NCI-H1694 treated with DMSO at 0.1 percent for 48 hours (cell line): Measurements from ENCODE around the gene GTPBP10.

ENCODE experiments used
- DNase-seq: peaks from one replicate; lab custom pipeline; 2025; lab: John Stamatoyannopoulos, UW

Gene GTPBP10

DNA sequence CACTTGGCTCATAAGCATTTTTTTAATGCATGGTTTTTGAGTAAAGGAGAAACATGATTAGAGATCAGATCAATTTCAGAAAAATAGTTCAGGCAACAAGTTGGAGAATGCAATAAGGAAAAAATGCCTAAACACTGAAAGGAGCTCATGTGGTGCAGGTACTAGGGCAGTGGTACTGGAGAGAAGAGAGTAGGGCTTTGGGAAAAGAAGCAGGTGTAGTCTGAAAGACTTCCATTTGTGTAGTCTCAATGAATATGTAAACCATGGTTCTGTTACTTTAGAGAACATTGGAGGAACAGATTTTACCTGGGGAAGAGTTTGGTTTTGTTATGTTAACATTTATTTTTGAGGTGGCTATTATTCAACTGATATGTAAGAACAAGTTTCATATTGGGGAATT lies 5.5 kb downstream of the GTPBP10 start:
- DNase-seq, result no peak

DNA sequence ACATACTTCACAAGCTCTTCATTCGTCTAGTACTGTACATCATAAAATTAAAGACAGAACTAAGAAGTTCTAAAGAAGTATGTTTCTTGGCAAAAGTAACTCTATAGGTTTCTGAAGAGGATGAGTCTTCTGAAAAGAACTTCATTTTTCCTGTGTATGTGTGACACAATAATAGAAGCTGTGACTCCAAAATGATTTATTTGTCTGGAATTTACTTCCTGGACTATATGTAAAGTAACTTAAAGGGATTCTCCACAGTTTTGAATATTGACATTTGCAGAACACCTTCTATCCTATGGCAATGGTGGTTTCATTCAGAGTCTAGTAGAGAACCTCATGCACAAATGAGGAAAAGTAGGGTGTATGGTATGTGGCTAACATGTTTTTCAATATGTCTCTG lies 36.9 kb downstream of the GTPBP10 start:
- DNase-seq, result no peak

DNA sequence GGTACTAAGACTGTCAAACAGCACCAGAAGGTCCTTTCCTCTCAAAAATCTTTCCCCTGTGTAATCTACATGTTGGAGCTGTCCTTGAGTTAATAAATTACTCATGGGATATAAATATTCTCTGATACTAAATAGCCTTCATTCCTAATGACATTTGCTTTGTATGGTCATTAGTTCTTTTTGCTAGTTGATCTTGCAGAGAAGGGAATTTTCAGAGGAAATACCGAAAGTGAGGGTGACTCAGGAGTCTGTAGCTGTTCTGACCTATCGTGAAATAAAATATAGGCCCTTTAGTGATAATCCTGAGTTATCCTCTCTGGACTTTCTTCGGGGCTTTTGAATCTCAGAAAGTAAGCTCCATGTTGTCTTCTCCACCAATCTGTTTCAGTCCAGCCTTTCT lies 37.3 kb downstream of the GTPBP10 start:
- no peak for DNase-seq

DNA sequence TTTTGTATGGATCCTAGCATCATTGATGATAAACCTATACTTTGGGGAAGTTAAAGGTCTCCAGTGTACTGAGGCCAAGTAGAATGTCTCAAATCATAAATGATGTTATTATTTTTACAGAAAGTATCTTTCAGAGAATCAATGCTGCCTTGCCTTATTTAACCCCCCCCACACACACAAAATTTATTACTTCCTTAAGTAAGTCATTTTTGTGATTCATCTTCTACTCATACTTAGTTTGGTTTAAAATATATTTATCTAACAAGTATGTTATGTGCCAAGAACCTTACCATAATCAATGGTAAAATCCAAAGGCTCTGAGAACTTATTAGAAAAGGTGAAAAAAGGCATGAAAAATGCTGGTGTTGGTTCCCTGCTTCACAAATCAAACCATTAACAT lies 37.9 kb downstream of the GTPBP10 start:
- DNase-seq, result no peak

DNA sequence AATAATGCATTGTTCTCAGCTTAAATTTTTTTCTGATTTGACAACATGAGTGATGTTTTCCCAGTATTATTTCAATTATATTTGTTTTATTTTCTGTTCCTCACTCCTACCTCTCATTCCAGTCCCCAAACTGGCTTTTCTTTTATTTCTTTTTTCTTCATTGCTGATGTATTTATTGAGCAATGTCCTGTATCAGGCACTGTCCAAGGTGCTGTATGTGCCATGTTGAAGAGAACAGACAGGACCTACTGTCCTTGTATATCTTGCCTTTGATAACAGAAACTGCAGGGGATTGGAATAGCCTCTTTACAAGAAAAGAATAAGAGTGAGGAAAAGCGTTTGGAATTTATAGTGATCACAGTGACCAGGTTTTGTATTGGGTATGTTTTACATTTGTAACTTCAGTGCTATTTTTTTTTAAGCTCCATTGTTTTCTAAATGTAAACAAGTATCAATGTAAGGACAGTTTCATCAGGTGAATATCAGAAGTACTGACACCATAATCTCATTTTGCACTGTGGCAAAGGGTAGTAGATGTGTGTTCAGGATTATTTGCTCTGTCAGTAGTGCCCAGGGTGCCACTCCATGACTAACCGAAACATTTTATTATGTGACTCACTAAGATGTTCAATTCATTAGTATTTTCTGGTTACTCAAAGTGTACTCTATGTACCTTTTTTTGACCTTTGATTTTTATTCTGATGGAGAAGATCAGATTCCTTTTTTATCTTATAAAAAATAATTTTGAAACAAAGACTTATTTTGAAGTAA lies 41.1 kb downstream of the GTPBP10 start:
- DNase-seq, result no peak

DNA sequence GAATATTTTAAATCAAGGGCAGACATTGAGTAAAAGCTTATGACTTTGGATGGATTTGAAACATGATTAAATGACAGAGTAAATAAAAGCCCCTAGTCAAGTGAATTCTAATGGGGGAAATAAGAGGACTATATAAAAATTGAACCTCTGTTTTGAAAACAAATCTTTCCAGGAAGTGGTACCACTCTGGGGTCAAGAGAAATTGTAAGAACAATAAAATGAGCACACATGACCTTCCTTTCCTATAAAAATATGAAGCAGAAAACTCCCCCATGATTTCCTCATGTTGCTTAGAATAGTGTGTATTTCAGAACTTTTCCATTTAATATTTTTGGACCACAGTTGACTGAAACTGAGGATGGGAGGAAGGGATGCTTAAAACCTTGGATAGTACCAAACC lies 44.4 kb downstream of the GTPBP10 start:
- DNase-seq, result no peak

DNA sequence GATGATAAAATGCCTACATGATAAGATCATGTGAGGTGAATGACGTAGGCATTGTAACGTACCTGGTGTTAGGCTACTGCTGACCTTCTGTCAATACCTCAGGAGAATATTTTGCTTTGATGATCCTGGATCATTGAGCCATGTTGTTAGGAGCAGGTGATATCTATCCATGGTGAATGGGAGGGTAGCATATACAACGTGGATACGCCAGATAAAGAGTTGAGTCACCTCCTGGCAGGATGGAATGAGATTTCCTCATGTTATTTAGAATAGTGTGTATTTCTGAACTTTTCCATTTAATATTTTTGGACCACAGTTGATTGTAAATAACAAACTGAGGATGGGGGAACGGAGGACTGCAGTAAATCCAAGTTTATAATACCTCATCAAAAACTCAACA lies 45.0 kb downstream of the GTPBP10 start:
- no peak for DNase-seq

DNA sequence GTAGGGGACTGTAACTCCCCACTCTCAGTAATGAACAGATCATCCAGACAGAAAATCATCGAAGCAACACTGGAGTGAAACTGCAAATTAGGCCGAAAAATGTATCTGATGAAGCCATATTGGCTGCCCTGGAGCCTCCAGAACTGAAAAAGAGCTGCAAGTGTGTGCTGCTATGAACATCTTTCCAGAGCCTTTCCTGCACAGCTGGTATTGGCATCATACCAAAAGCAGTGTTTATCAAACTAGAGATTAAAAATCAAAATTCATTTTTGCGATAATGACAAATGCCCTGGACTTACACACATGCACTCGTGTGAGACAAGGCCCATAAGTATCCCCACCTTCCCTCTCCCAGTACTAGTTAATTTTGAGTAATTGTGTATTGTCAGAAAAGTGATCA lies 49.9 kb downstream of the GTPBP10 start:
- no peak for DNase-seq

DNA sequence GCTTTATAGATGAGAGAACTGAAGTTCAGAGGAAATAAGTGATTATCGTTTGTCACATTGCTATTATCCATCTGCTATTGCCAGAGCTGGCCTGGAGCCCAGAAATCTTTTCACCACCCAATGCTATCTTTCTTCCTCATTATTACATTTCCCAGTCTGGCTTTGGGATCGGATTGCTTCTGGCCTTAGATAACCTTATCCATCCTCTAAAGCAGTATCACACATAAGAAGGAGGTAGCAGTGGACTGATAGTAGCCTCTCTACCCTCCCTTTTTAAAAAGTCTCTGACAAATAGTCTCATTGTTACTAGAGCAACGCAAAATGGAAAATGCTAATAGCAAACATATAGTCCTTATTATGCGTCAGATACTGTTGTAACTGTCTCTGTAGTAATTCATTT lies 55.5 kb downstream of the GTPBP10 start:
- DNase-seq, result peak; percentile 97

DNA sequence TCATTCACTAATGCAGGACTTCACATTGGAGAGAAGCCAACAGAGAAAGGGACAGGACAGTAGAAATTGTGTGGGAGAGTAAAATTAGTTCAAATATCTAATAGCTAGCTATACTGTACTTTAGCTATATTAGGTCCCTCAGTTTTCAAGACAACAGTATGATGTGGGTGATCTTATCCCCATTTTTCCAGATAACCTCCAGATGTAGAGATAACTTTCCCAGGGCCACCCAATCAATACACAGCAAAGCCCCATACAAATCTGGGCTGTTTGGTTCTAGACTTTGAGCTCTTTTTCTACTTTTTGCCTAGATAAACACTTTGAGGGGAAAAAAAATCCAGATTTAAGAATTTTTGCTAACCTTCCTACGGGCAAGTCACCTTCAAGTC lies 56.3 kb downstream of the GTPBP10 start:
- DNase-seq, result peak; percentile 54

DNA sequence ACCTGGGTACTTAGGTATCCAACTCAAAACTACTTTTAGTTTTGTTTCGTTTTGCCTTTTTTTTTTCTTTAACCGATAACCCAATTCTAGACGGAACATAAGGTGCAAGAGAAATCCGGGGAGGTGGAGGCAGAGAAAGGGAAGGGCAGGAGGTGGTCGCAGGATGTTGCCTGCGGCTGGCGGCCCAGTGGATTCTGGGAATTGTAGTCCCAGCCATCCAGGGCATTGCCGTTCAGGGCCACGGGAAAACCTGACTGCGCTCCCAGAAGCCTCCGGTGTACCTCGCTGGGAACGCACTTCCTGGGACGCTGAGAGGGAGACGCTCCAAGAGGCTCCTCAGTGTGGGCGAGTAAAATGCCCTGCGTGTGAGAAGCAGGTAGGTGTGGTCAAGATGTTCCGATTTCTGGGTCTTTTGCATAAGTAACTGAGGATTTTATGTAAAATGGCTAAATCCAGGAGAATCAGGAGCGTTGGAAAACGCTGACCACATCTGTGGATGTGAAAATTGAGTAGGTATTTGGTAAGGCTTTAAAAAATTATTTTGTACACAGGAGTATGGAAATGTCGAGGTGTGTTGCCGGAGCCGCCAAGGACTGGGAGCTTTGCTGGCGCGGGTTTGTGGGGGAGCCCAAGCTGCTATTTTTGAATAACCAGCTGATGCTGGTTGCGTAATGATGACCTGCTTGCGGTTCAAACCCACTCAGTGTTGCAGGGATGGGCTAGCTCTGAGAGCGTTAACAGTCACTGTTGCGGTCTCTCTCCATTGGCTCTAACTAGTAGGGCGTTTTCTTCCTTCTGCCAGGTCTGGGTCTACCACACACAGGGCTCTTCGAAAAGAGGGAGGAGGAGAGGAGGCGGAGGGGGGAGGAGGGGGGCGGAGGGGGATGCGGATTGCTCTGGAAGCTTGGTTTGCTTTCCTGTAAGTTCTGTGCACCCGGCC lies 56.9 kb downstream of the GTPBP10 start, which contains the start of gene CLDN12:
TSS of gene CLDN12 (plus strand) at position 288 of the 940 bp plus-strand sequence. CDS start 9,216 bp downstream, outside the sequence.
- peak; percentile 95 for DNase-seq

DNA sequence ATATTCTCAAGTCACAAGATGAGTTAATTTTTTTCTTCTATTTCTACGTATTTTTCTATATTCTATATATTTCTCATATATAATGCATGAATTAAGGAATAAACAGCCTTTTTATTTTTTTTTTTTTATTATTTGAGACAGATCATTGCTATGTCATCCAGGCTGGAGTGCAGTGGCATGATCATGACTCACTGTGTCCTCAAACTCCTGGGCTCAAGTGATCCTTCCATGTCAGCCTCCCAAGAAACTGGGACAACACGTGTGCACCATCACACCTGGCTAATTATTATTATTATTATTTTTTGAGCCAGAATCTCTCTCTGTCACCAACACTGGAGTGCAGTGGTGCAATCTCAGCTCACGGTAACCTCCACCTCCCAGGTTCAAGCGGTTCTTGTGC lies 58.3 kb downstream of the GTPBP10 start:
- no peak for DNase-seq

DNA sequence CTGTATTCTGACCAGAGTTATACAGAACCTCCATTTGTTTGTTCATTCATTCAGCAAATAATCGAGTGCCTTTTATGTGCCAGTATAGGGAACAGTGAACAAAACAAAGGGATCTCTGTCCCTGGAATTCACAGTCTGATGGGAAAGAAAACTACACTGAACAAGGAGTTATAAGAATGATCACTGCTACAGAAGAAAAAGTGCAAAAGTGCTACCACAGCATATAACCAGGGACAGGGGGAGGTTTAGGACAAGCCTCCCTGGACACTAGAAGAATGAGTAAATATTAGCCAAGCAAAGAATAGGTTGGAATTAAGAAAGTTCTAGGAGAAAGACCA lies 60.9 kb downstream of the GTPBP10 start:
- DNase-seq, result no peak

DNA sequence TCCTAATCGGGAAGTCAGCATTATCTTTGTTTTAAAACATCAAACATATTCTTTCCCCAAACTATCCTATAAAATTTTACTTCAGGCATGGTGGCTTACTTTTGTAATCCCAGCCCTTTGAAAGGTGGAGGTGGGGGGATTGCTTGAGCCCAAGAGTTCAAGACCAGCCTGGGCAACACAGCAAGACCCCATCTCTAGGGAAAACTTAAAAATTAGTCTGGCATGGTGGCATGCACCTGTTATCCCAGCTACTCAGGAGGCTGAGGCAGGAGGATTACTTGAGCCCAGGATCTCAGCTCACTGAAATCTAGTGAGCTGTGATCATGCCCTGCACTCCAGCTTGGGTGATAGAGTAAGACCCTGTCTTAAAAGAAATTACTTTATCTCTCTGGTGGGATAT lies 61.6 kb downstream of the GTPBP10 start:
- DNase-seq, result no peak

DNA sequence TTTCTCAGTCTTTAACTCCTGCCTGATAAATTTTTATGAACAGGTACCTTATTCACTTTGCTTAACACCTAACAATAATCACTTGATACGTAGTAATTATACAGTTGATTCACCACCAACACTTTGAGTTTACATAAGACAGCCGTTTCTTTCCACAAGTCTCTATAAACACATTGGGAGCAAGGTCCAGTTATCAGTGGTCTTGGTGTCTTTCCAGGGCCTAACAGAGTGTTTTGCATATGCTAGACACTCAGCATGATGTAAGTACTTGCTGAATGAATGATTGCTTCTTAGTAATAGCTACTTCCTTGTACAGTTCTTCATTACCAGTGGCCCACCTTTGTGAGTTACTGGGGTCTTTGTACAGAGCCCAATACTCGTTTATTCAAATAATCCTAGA lies 63.2 kb downstream of the GTPBP10 start:
- no peak for DNase-seq

DNA sequence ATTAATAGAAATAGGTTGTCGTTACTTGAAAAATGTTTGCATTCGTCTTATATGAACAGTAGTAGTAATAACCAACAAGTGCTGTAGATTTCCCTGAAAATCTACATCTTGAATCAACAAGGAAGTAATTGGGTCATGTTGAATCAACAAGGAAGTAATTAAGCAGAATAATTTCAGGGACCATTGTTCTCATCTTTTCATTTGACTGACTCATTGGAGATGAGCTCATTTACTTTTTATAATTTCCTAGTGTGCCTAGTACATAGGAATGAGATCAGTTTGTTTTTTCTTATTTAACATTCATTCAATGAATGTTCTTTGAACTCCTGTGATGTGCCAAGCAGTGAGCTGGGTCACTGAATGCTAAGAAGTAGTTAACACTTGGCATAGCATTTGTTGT lies 65.0 kb downstream of the GTPBP10 start:
- no peak for DNase-seq

DNA sequence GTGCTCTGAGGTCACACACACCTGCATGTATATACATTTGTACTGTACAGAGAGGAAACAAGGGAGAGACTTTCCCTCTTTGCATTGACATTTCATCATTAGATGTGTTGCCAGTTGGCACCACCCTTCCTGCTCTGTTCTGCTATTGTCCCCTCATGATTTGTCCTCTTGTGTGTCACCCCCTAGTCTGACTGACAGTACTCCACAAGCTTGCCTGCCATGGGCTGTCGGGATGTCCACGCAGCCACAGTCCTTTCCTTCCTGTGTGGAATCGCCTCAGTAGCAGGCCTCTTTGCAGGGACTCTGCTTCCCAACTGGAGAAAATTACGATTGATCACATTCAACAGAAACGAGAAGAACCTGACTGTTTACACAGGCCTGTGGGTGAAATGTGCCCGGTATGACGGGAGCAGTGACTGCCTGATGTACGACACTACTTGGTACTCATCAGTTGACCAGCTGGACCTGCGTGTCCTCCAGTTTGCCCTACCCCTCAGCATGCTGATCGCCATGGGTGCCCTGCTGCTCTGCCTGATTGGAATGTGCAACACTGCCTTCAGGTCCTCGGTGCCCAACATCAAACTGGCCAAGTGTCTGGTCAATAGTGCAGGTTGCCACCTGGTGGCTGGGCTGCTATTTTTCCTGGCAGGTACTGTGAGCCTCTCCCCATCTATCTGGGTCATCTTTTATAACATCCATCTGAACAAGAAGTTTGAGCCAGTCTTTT lies 66.1 kb downstream of the GTPBP10 start:
- DNase-seq, result no peak

DNA sequence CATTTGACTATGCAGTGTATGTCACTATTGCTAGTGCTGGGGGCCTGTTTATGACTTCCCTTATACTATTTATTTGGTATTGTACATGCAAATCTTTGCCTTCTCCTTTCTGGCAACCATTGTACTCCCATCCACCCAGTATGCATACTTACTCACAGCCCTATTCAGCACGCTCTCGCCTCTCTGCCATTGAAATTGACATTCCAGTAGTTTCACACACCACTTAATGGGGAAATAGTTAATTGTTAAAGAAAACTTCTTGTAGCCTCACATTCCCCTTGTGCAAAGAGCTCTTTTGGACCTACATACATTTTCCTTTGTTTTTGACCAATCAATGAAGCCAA lies 66.6 kb downstream of the GTPBP10 start:
- no peak for DNase-seq

DNA sequence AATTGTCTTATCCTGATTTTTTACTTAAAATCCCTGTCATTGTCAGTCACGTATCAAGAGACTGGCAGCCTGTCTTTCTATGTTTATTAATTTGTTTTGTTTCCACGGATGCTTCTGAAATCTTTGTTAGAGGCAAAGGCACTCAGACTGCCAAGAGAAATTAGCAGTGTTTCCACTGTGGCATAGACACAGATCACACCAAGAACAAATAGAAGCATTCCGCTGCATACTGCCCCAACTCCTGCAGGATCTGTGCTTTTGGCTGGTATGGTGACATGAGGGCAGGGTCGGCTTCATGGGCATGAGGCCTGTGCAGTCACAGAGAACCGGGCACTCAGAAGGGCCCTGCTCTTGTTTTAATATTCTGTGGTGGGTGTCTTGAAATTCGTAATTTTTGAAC lies 75.1 kb downstream of the GTPBP10 start:
- DNase-seq, result no peak

DNA sequence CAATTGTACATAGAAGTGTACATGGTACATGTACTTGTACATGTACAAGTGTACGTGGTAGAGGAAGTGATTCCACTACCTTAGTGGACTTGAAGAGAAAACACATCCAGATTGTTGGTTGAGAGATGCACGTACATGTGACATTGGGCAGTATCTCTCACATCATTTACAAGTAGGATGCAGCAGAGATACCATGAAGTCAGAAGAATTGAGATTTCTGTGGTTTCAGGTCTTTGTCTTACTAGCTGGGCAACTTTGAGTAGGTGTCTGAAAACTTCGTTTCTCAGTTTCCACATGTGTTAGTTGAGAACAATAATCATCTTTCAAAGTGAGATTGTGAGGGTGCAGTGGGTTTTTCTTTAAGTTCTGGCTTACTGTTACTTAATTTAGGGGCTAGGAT lies 78.2 kb downstream of the GTPBP10 start:
- no peak for DNase-seq

DNA sequence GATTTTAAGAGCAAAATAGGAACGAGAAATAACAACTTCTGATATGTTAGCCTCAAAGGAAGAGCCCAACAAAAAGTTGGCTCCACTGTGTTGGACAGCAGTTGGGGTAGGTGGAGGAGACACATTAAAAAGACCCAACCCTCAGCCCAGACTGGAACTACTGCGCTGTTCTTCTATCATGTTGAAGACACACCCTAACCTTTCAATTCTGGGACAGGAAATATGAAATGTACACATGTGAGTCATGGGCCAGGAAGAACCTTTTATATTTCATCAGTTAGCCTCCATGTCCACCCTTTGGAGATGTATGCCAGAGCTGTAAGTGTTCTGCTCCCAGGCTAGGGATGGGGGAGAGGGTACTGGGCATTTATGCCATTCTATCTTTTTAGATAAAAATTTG lies 78.9 kb downstream of the GTPBP10 start:
- no peak for DNase-seq

DNA sequence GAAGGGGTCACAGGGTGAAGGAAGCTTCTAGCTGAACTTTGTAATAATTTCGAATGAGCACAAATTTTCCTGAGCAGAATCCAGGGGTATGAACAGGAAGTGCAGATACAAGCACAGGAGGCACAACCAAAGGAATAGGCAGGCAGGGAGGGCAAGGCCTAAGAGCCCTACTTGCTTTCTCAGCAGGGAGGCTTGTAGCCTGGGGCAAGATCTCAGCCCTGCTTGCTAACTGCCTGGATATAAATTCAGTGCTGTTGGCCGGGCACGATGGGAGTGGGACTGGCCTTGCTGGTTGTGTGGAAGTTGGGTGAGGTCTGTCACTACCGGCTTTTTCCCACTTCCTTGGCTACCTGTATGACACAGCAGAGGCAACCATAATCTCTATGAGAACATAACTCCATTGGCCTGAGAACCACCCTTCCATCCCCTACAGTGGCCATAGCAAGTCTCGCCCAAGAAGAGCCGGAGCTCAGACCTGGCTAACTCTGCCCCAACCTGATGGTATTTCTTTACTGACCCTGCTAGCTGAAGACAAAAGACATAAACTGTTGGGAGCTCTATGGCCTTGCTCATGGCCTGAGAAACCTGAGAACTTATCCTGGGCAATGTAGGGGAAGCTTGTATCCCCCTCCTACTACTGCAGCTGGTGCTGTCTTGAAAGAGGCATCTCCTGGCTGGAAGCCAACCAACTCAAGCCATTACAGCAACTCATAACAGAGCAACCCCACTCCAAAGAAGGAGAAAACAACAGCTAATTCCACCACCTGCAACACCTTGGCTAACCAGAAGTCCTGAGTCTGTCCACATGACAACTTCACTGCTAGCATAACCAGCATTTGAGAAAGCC lies 84.3 kb downstream of the GTPBP10 start:
- DNase-seq, result no peak
